Natural killer cell (primary cell): ENCODE results near the gene PLEKHA7. TPM values are rescaled to one million over a fixed set of nuclear protein-coding genes. Genes with fewer than 3 reads are reported as not detected.

Source experiments
- ATAC-seq, 3 donors: fragments of 150-1000 bp in 2 of 3; fragments of 200-7000 bp in 1 of 3; cut with Tn5 transposase; 1 replicate in 1 of 3; 2 replicates in 2 of 3; pipeline ENCODE4 v1.10.0; 2021; ENCODE audit warnings: mild to moderate bottlenecking in 2 of 3, moderate library complexity in 2 of 3
- DNase-seq, 2 donors: peaks; one replicate each; pipeline versions ENCODE4 v3.0.0 to v3.0.0-alpha.2; 2013 to 2021; ENCODE audit warnings: mixed read lengths in 1 of 2
- H3K27ac ChIP-seq: one replicate; pipeline ENCODE4 v1.5.1; 2013; ENCODE audit warnings: mild to moderate bottlenecking, low read length
- H3K27me3 ChIP-seq: one replicate; pipeline ENCODE4 v1.6.1; 2013; ENCODE audit warnings: low read length; ENCODE audit not compliant: control insufficient read depth, insufficient read depth
- H3K36me3 ChIP-seq: one replicate; pipeline ENCODE4 v1.6.1; 2013; ENCODE audit warnings: low read length; ENCODE audit not compliant: control insufficient read depth, insufficient read depth
- H3K4me1 ChIP-seq: one replicate; pipeline ENCODE4 v1.6.1; 2013; ENCODE audit warnings: low read length; ENCODE audit not compliant: control insufficient read depth, insufficient read depth
- H3K4me3 ChIP-seq: one replicate; pipeline ENCODE4 v1.5.1; 2013; ENCODE audit warnings: low read length
- H3K9me3 ChIP-seq: one replicate; pipeline ENCODE4 v1.6.1; 2013; ENCODE audit warnings: low read length; ENCODE audit not compliant: control insufficient read depth, insufficient read depth
- H3K27ac Mint-ChIP-seq, 2 donors: one replicate each; pipeline ENCODE4 v1.8.0; 2022; ENCODE audit warnings: mild to moderate bottlenecking in 2 of 2, mixed read lengths in 2 of 2, moderate library complexity in 1 of 2
- H3K27me3 Mint-ChIP-seq, 2 donors: one replicate each; pipeline ENCODE4 v1.8.0; 2022; ENCODE audit warnings: low read depth in 2 of 2, mixed read lengths in 2 of 2
- H3K36me3 Mint-ChIP-seq: one replicate; pipeline ENCODE4 v1.8.0; 2022; ENCODE audit warnings: mixed read lengths
- H3K4me1 Mint-ChIP-seq, 2 donors: one replicate each; pipeline ENCODE4 v1.8.0; 2022; ENCODE audit warnings: mixed read lengths in 2 of 2
- H3K4me3 Mint-ChIP-seq: one replicate; pipeline ENCODE4 v1.8.0; 2022; ENCODE audit warnings: mild to moderate bottlenecking, moderate library complexity, mixed read lengths
- H3K9me3 Mint-ChIP-seq, 2 donors: one replicate each; pipeline ENCODE4 v1.8.0; 2022; ENCODE audit warnings: mixed read lengths in 2 of 2
- WGBS: methylation state at CpG from one replicate; pipeline ENCODE4 v1.1.7; 2013; ENCODE audit warnings: missing lambda C conversion rate; ENCODE audit not compliant: insufficient coverage; 5-methylcytosine and 5-hydroxymethylcytosine counted together
- intact Hi-C: fragments of 100-400 bp; cut with micrococcal nuclease; formaldehyde crosslinking; loops from one replicate; pipeline ENCODE4 v1.14.2; 2022
- total RNA-seq, 4 donors: library from RNA; stranded (reverse); fragments of 120-200 nt in 1 of 4; gene quantifications; one replicate each; pipeline versions ENCODE4 v1.2.3 to v1.2.4, GENCODE V29; 2013 to 2022
- TF ChIP-seq, protein P1 (sequence below): fragments of 200-600 bp; IDR thresholded peaks from one replicate; pipeline ENCODE4 v1.8.0; 2022; ENCODE audit warnings: antibody characterized with exemption

PLEKHA7 gene
- total RNA-seq, 3 donors from 2014 or later (not counting 1 experiment from before 2014, with no cell fraction given) = 1.00 to 2.5 (median 1.3) TPM

DNA sequence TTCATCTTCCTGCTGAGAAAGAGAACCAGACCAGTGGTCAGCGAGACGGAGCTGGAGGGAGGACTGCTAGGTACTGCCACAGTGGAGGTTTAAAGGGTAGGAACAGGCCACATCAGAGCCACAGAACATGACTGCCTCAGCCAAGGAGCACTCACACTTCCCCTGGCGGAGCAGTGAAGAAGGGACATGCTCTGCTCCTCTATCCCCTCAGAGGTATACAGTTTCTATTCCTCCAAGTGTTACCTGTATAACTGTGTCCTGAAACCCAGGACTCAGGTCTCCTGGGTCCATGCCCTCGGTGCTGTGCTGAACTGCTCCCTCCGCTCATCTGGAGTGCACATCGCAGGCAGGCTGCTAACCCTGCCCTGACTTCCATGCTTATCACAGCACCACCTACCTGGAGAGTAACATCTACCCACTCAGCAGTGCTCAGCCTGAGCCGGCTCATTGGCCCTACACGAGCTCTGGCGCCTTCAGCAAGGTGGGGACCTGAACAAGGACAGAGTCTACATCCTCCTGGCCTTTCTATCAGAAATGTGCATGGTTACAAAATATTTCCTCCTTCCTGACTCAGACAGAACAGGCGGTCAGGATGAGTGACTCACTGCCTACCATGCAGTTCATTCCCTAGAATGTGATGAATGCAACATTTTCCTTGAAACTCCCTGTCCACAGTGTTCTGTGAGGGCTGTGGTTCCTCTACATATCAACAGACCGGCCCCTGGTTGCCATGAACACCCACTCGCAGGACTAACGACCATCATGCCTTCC lies 222.8 kb downstream of the PLEKHA7 start:
- 51% methylated on average over 13 of the region's 13 CpGs for WGBS
- intact Hi-C loops = no loop called here
- no peak overlapping the region for H3K4me3 Mint-ChIP-seq
- Histone ChIP-seq H3K27ac (no peak overlapping the region), H3K4me1 (peaks cover 4% of the 10 kb centered on the region), H3K9me3 (no peaks in the 10 kb centered on the region), H3K4me3 (no peak overlapping the region), H3K27me3 (no peaks in the 10 kb centered on the region), H3K36me3 (no peaks in the 10 kb centered on the region)
- H3K9me3 Mint-ChIP-seq = no peaks in the 10 kb centered on the region
- H3K4me1 Mint-ChIP-seq = no peaks in the 10 kb centered on the region
- TF ChIP-seq, protein P1, sequence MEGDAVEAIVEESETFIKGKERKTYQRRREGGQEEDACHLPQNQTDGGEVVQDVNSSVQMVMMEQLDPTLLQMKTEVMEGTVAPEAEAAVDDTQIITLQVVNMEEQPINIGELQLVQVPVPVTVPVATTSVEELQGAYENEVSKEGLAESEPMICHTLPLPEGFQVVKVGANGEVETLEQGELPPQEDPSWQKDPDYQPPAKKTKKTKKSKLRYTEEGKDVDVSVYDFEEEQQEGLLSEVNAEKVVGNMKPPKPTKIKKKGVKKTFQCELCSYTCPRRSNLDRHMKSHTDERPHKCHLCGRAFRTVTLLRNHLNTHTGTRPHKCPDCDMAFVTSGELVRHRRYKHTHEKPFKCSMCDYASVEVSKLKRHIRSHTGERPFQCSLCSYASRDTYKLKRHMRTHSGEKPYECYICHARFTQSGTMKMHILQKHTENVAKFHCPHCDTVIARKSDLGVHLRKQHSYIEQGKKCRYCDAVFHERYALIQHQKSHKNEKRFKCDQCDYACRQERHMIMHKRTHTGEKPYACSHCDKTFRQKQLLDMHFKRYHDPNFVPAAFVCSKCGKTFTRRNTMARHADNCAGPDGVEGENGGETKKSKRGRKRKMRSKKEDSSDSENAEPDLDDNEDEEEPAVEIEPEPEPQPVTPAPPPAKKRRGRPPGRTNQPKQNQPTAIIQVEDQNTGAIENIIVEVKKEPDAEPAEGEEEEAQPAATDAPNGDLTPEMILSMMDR = no peak
- DNase-seq (no peak), ATAC-seq (no peak)
- peaks cover 0 to 3% of the 10 kb centered on the region in 2 donors for H3K27me3 Mint-ChIP-seq
- no peaks in the 10 kb centered on the region for H3K36me3 Mint-ChIP-seq
- no peak overlapping the region for H3K27ac Mint-ChIP-seq

DNA sequence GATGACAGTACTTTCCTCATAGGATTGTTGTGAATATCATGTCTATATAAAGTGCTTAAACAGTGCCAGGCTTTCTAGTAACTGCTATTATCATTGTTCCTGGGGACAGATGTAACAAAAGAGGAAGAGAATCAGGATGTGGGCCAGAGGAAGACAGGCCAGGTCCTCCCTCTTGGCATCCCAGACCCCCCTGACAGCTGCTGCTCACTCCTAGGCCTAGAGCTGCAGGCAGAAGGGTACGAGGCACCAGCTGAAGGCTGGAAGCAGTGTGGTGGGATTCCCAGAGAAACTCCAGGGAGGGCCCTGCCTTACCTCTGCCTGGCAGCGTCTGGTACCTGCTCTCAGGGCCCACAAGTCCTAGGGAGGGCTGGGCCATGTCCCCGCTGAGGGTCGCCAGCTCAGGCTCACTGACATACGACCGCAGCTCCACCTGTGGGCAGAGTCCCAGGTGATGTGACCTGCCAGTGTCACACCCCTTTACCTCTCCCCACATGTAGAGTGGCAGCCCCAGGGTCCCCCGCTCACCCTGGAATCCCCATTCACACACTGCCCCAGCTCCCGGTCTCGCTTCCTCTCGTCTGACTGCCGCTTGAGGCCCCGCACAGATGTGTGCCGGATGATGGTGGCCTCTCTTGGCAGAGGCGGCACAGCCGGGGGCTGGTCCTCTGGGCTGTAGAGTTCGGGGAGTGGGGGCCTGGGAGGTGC lies 223.6 kb downstream of the PLEKHA7 start:
- H3K9me3 ChIP-seq = no peaks in the 10 kb centered on the region
- intact Hi-C loops = no loop called here
- no peak overlapping the region for H3K27ac Mint-ChIP-seq
- H3K4me1 ChIP-seq = peaks cover 4% of the 10 kb centered on the region
- no peaks in the 10 kb centered on the region for H3K27me3 ChIP-seq
- no peaks in the 10 kb centered on the region for H3K36me3 Mint-ChIP-seq
- no peak for ATAC-seq
- no peaks in the 10 kb centered on the region for H3K4me1 Mint-ChIP-seq
- peaks cover 0 to 3% of the 10 kb centered on the region in 2 donors for H3K27me3 Mint-ChIP-seq
- WGBS = 66% methylated on average over 16 of the region's 16 CpGs
- H3K9me3 Mint-ChIP-seq = no peaks in the 10 kb centered on the region
- H3K4me3 Mint-ChIP-seq = no peak overlapping the region
- TF ChIP-seq, protein P1 = no peak
- H3K27ac ChIP-seq = no peak overlapping the region
- no peak for DNase-seq
- H3K4me3 ChIP-seq = no peak overlapping the region
- no peaks in the 10 kb centered on the region for H3K36me3 ChIP-seq

DNA sequence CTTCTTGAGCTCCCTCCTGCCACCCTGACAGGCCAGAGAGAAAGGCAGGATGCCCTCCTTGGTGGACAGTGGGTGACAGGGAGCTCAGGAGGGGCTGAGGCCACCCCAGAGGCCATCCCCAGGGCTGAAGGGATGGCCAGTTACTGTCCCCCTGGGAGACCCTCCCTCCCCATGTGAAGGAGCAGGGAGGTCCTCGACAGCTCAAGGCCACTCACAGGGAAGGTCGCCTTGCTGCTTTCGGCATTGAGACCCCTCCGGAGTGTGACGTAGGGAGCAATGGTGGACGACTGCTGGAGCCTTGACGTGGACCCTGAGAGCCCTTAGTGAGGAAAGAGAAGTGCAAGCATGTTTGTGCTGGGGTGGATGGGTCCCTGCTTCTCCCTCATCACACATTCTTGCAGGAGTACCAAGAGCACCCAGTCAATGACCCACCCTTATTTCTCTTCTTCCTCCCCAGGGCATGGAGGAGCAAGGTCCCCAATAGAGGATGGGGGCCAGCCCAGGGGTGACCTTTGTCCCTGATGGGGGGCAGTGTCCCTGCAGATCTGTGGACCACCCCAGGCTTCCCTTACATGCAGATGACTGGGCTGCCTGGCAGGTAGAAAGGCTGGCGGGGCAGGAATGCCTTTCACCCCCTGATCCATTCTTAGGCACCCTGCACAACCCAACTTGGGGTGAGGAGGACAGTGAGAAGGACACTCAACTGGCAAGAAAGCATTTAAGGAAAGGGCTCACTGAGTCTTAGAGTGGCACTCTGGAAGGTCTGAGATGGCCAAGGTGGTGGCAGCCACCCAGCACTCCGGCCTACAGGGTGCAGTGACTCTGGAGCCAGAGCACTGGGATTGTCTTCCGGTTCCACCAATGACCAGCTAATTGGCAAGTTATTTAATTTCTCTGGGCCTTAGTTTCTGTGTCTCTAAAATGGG lies 224.4 kb downstream of the PLEKHA7 start:
- intact Hi-C loops = no loop called here
- H3K27ac ChIP-seq = no peak overlapping the region
- peaks cover 4% of the 10 kb centered on the region for H3K4me1 ChIP-seq
- ATAC-seq (no peak), DNase-seq (no peak)
- no peaks in the 10 kb centered on the region for H3K27me3 ChIP-seq
- H3K4me3 ChIP-seq = no peak overlapping the region
- H3K27me3 Mint-ChIP-seq = peaks cover 0 to 2% of the 10 kb centered on the region in 2 donors
- H3K27ac Mint-ChIP-seq = no peak overlapping the region
- H3K9me3 Mint-ChIP-seq = no peaks in the 10 kb centered on the region
- no peaks in the 10 kb centered on the region for H3K4me1 Mint-ChIP-seq
- WGBS = 92% methylated on average over 10 of the region's 10 CpGs
- no peak overlapping the region for H3K4me3 Mint-ChIP-seq
- TF ChIP-seq, protein P1 = no peak
- H3K9me3 ChIP-seq = no peaks in the 10 kb centered on the region
- no peaks in the 10 kb centered on the region for H3K36me3 Mint-ChIP-seq
- no peaks in the 10 kb centered on the region for H3K36me3 ChIP-seq
